HS-27A (cell line): ENCODE results near the gene DLG1.

Source experiments
- DNase-seq: peaks from one replicate; pipeline ENCODE4 v3.0.0-alpha.2; 2012; ENCODE audit warnings: low read depth, missing footprints

The DLG1 gene

DNA sequence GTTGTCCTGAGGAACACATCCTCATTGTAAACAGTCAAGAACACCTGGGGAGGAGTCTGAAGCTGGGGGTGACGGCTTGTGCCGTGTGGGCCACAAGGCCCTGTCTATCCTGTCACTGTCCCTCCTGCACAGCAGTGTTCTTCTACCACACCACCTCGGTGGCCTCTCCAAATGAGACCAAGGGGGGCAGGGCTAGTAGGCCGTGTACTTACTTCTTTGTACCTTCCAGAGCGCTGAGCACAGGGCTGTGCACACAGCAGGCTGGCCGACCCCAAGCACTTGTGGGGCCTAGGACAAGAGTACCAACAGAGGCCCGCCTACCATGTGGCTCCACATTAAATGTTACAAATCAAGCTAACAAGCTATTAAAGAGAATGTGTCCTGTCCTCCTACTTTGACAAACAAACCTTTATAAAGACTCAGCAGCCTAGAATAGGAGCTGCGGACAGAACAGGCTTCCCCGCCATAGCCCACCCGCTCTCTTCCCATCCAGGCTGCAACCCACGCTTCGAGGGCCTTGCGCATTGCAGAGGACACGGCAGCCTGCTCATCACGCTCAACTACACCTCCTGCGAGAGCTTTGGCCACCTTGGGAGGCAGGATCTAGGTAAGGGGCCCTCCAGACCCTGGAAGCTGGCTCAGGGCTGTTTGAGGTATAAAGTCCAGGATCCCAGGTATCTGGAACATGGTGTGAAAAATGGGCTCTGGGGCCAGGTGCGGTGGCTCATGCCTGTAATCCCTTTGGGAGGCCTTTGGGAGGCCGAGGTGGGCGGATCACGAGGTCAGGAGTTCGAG, 299.2 kb downstream of the DLG1 start:
- no peak for DNase-seq

DNA sequence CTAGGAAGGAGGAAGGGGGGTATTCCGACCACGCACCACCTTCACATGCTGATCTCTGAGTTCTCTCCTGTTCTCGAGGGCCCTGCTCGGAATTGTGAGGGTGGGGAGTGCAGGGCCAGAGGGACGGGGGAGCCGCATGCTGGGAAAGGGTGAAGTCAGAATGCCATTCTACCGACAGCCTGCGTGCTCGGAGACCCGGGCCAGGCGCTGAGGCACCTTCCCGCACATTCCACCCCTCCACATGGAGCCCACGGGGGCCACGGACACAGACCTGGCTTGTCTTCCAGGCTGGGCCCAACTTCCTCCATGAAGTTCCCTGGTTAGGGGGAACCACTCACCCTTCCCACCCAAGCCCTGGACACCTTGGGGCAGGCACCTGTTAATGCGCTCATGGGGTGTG, 301.1 kb downstream of the DLG1 start:
- DNase-seq = no peak

DNA sequence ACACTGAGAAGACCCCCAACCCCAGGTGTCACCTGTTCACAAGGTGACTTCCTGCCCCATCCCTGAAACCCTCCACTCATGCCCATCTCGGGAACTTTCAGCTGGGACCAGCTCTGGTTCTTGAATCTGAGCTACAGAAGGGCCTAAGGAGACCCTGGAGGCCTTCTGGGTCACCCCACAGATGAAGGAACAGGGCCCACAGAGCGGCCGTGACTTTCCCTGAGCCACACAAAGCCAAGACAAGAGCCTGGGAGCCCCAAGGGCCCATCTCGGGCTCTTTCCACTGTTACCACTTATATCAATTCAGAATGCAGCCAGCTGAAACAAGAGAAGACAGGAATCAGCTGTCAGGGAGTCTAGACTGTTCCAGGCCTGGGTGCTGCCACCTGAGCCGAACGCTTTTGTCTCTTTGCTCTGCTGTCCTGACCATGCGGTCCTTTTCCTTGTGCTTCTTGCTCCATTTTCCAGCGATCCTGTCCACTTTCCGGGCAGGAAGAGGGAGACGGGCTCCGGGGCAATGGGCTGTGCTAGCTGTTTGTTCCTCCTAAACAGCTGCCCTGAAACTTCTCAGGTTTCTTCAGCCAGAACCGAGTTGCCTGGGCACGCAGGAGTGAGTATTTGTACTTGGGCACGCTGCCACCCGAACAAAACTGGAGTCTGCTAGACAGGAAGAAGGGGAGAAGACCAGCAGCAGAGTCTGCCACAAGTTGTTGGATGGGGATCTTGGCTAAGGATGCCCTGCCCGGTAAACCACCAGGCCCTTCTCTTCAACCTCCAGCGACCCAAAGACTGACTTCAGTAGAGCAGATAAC, 301.8 kb downstream of the DLG1 start:
- no peak for DNase-seq

DNA sequence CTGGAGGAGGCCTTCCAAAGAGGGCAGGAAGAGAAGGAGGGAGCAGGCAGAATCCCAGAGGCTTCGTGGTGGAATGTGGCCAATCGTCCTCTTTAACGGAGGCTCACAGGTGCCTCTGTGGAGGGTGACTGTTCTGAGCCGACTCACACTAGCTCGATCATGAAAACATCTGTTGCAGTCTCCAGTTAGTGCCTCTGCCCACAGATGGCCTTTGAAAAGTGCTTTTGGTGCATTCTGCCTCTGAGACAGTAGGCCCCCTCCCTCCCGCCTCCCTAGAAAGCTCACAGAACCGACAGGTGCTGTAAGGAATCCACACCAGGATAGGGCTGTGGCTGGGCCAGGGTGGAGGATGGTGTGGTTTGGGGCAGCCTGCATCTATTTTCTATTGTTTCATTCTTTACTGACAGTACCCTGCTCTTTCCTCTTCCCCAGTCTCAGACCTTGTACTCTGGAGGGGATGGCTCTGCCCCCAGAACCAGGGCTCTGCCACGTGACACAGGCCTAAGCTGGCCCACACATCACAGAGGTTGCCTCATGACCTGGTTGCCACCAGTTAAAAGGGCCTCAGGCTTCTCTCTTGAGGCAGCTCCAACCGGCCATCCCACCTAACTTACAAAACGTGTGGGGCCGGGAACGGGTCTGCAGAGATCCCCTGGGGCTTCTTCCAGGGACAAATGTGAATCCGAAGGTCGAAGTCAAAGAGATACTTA, 302.6 kb downstream of the DLG1 start:
- no peak for DNase-seq

DNA sequence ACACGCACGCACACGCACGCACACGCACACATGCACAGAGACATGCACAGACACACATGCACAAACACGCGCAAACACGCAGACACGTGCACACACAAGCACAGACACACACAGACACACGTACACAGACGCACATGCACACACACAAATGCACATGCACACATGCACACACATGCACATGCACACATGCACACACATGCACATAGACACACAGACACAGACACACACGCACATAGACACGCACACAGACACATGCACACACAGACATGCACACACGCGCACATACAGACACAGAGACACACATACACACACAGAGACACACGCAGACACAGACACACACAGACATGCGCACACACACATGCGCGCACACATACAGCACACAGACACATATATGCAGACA, 303.4 kb downstream of the DLG1 start:
- no peak for DNase-seq

DNA sequence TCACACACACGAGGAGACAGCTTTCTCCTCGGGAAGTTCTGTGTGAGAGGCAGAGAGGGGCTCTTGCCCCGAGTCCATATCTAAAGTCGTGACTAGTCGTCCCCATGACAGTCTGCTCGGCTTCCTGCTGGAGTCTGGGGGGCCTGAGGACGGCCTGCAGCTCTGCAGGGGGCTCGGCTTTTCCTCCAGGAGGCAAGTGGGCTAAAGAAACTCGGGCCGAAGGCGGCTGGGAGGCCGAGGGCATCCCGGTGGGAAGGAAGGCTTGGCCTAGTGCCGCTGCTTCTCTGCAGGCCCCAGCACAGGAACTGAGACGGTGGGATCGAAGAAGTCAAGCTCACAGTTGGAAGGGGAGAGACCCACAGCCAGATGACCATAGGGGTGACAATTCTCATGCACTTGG, 304.4 kb downstream of the DLG1 start:
- no peak for DNase-seq
